Measurements from ENCODE around the gene DEK.

The DEK gene

DNA sequence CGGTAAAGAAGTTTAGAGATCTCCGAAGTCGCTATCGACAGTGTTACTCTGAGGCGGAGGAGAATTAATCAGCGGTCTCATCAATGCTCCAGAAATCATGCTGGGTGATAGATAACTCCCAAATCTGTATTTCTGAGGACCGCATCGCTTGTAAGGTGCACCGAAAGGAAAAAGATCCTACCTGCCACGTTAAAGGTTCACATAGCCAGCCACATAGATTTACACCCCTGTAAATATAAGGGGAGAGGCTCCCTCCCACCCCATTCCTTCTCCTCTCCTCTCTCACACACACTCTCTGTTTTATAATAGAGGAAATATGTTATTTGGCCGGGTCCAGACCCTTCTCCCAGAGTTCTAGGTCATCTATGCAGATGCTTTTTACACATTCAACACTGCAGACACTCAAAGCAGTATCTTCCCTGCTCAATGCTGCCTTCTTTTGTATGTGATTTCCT, 620 bp upstream of the DEK start:
- no peak for DNase-seq

DNA sequence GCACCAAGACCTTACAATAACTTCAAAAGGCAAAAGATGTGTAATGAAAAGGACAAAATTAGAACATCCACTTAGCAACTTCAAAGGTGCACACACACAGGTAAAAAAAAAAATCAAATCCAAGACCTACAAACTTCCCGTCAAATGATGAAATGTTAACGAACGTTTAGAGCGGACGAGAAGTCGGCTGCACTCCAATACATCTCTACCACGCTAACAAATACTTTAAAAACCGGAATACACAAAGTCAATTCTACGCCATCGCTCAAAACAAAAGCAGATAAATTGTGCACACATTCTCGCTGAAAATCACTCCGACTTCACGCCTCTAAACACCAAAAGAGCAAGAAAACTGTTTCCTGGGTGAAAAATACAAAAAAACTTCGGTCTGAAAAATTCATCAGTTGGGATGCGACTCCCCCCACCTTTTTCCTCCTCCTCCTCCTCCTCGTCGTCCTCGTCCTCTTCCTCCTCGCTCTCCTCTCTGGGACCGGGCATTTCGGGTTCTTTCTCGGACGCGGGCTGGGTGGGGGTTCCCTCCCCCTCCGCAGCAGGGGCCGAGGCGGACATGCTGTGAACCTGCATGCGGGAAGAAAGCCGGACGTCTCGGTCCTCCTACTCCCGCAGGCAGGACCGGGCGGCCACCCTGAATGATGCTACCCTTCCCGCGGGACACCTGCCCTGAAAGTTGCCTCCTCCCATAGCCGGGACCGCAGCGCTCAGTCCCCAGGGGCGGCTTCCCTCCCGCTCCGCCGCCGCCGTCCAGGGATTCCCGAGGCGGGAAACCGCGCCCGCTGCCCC, 712 bp downstream of the DEK start:
- DNase-seq, result no peak

DNA sequence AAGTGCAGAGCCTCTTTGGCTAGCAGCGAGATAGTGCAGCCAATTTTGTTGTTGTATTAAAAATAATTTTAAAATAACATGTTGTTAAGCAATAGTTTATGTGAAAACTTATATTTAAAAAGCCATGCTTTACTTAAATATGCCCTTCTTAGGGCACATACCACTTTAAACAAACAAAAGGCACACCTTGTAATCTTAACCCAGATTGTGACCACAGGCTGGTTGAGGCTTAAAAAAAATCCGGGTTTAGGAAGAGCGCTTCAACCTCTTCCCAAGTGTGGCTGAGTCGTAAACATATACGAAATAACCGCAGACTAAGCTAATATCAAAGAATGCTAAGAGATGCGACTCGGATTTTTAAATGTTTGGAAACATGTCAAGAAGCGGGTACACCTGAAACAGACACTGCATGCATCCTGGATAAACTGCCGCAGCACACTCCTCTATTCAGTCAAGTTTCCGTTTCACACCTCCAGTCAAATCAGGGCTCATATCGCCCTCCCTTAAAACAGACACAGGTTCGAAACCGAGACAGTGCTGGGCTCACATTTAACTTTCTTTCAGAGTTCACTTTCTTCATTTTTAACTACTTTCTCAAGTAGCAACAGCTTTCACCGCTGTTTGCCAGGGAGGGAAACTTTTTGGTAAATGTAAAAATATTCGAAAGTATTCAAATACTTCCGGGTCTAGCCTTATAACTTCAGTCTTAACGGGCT, 1.5 kb downstream of the DEK start:
- DNase-seq, result no peak

DNA sequence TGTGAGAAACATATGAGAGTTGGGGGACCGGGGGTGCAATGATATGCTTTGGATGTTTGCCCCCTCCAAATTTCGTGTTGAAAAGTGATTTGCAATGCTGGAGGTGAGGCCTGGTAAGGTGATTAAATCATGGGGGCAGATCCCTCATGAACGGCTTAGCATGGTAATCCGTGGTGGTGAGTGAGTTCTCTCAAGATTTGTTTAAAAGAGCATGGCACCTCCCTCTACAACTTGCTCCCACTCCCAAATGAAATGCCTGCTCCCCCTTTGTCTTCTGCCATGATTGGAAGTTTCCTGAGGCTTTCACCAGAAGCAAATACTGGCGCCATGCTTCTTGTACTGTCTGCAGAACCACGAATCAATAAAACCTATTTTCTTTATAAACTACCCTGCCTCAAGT, 2.5 kb downstream of the DEK start:
- DNase-seq, result no peak

DNA sequence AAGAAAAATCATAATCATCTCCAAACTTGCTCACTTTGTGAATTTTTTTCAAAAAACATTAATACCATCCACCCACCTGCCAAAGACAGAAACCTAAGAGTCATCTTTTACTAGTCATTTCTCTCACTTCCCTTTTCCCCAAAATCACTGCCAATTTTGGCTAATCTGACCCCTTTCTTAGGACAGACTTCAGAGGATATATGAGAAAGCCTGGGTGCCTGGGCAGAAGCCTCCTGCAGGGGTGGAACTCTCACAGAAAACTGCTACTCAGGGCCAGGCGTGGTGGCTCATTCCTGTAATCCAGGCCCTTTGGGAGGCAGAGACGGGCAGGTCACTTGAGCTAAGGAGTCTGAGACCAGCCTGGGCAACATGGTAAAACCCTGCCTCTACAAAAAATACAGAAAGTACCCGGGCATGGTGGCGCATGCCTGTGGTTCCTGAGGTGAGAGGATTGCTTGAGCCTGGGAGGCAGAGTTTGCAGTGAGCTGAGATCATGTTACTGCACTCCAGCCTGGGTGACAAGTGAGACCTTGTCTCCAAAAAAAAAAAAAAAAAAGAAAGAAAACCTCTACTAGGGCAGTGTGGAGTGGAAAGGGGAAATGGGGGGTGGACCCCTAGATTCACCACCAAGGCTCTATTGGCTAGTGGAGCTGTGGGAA, 3.8 kb downstream of the DEK start:
- DNase-seq, result peak; percentile 26

DNA sequence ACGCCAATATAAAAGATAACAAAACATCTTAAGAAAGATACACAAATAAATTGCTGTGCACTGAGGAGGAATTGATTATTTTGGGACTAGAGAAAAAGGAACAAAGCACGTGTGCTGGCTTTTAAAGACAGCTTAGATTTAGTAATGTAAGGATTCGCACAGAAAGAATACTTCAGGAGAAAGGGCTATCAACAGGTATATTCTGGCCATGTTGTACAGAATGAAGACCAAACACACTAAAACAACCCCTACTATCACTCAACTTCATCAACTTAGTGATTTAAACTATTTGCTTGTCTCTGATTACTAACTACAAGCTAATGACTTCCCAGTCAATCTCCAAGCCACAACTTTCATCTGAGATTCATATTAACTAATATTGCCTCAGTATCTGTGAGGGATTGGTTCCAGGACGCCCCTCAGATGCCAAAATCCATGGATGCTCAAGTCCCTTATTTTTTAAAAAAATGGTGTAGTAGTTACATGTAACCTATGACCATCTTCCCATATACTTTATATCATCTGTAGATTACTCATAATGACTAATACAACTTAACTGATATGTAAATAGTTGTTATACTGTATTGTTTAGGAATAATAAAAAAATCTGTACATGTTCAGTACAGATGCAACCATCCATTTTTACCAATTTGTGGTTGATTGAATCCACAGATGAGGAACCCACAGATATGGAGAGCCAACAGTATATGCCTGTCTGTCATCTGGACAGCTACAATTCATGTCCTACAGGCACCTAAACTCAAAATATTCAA, 4.5 kb downstream of the DEK start:
- no peak for DNase-seq

DNA sequence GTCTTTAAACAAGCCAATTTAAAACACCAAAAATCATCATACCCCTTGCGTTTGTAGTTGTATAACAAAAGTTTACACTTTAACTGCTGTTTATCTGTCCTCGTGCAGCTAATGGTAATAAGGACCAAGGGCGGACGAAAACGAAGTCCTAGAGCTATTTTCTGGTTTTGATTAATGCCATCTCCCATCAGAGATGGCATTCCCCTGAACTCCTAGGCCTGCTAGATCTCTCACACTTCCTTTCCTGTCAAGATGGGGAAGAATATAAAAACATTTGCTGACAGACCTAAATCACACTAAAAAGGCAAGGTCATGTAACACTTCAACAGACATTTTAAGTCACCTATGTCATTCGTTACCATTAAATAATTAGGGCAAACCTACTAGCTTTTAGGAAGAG, 9.5 kb downstream of the DEK start:
- no peak for DNase-seq

DNA sequence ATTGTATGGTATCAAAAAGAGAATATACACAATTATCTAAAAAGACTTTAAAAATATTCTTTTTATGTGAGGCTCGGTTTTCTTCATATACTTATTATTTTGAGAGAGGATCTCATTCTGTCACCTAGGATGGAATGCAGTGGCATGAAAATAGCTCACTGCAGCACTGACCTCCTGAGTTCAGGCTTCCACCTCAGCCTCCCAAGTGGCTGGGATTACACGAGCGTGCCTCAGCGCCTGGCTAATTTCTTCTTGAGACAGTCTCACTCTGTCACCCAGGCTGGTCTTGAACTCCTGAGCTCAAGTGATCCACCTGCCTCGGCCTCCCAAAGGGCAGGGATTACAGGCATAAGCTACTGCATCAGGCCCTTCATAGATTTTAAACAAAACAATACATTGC, 10.7 kb downstream of the DEK start:
- no peak for DNase-seq

DNA sequence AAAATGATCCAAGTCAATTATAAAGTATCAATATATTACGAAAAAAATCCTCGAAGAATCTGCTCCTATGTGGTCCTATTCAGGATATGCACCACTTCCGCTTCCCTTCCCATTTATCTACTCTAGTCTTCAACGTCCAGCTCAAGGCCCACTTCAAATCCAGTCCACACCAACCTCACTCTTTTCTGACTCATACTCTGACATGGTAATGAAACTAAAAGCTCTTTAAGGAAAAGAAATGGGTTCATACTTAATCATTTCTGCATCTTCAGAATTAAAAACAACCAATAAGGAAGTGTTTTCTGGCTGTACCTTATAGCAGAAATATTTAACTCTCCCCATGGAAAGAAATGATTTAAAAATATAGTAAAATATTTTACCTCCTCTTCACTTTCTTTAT, 15.1 kb downstream of the DEK start:
- DNase-seq, result no peak

DNA sequence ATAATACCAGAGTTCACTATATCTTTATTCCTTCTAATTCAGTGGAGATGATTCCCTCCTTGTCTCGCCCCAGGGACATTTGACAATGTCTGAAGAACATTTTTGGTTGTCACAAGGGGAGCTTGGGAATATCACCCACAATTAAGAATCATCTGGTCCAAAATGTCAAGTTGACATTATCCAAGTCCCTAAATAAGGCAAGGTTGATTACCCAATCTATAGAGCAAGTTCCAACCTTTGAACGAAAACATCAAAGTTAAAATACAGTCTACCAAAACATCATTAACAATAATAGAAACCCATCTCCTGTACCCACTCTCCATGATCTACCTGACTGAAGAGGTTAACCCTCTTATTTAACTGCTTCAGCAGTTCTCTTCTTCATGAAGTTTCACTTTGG, 15.6 kb downstream of the DEK start:
- no peak for DNase-seq

DNA sequence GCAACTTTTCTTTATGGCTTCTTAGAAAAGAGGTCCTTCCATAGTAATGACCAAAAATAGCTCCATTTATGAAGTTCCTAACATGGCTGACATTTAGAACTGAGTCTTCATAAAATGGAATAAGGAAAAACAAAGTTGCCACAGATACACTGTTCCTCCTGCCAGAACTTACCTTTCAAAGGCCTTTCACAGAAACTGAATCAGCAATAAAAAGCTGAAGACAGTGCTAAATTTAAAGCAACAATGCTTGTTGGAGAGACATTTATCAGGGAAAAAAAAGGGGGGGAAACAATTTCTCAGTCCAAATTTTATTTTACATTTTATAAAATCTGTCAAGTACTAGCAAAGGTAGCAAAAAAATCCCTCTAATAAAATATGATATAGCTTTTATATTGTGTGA, 17.3 kb downstream of the DEK start:
- no peak for DNase-seq

DNA sequence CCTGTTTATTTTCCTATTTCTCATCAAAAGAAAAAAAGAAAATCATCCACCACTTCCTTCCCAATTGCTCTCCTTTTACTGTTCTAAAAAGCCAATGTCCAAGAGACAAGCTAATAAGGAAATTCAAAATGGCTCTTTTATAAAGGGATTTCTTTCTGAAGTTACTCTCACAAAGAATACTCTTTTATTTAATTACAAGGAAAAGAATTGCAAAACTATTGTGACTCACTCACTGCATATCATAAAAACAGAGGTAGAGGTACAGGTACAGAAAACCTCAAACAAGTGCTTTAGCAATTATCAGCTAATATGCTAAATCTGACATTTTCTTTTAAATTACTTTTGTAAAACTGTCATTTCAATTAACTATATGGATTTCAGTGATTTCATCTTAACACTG, 18.1 kb downstream of the DEK start:
- no peak for DNase-seq

DNA sequence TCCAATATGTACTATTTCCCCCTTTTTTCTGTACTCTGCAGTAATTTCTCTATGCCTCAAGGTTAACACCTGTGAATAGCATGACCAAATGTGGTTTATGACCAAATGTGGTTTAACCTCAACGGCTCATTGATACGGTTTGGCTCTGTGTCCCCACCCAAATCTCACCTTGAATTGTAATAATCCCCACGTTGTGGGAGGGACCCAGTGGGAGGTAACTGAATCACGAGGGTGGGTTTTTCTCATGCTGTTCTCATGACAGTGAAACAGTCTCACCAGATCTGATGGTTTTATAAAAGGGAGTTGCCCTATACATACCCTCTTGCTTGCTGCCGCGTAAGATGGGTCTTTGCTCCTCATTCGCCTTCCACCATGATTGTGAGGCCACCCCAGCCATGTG, 18.7 kb downstream of the DEK start:
- DNase-seq, result no peak

DNA sequence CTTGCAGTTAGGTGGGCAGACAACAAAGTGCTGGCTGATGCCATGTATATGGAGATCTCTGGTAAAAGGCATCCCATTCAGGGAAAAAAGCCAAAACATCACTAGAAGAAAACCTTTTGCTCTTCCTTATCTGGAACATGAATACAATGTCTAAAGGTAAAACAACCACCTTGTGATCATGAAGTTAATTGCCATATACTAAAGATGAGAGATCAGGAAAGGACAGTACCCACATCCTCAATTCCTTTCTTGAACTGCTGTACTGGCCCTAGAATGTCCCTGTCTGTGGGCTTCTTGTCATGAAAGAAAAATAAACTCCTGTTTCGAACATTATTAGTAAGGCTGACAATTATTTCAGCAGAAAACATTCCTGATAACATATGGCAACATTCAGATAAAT, 19.3 kb downstream of the DEK start:
- DNase-seq, result no peak

DNA sequence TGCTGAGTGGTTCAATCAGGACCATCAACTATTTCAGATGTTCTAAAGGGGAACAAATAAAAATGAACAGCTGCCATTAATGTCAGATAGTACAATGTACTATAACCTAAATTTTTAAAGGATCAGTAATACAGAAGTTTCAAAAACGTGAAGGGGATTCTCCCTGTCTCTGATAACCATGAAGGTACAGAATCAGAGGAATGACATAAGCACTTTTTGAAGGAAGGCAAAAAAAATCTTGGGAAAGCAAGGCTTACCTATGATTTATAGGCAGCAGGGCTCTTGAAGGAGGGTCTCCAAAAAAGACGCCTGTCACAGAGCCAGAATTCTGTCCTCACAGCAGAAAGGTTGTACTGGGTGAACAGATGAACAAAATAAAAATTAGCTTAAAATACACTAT, 20.1 kb downstream of the DEK start:
- no peak for DNase-seq

DNA sequence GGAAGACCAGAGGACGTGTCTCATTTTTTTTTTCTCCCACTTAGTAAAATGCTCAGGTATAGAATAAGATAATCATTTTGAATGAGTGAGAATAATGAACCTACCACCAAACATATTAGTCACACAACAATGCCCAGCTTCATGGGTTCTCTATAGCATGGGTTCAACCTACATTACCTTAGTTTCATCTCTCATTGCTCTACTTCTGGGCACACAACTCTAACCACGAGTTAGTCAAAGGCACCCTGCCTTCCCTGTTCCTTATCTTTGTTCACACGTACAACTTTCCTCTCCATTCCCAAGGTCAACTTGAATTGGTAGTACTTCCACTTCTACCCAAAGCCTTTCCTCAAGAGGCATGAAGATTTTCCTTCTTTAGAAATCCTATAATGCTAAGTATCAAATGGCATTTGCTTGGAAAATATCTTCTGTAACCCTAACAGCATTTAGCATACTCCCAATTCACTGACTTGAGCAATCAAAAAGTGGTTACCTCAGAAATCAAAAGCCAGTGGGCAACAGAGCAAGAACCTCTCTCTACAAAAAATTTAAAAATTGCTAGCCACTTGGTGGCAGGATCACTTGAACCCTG, 20.9 kb downstream of the DEK start:
- DNase-seq, result no peak

DNA sequence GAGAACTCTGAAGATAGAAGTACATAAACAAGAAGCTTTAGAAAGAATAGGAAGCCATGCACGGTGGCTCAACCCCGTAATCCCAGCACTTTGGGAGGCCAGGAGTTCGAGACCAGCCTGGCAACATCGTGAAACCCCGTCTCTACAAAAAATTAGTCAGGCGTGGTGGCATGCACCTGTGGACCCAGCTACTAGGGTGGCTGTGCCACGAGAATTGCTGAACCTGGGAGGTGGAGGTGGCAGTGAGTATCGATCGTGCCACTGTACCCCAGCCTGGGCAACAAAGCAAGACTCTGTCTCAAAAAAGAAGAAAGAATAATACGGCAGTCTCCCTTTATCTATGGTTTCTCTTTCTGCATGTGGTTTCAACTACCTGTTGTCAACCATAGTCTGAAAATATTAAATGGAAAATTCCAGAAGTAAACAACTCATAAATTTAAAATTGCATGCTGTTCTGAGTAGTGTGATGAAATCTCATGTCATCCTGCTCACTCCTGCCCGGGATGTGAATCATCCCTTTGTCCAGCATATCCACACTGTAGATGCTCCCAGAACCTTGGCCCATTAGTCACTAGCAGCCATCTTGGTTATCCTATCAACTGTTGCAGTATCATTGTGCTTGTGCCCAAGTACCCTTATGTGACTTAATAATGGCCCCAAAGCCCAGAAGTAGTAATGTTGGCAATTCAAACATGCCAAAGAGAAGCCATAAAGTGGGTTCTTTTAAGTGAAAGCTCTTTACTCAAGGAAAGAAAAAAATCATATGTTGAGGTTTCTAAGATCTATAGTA, 22.1 kb downstream of the DEK start:
- DNase-seq, result peak; percentile 79

DNA sequence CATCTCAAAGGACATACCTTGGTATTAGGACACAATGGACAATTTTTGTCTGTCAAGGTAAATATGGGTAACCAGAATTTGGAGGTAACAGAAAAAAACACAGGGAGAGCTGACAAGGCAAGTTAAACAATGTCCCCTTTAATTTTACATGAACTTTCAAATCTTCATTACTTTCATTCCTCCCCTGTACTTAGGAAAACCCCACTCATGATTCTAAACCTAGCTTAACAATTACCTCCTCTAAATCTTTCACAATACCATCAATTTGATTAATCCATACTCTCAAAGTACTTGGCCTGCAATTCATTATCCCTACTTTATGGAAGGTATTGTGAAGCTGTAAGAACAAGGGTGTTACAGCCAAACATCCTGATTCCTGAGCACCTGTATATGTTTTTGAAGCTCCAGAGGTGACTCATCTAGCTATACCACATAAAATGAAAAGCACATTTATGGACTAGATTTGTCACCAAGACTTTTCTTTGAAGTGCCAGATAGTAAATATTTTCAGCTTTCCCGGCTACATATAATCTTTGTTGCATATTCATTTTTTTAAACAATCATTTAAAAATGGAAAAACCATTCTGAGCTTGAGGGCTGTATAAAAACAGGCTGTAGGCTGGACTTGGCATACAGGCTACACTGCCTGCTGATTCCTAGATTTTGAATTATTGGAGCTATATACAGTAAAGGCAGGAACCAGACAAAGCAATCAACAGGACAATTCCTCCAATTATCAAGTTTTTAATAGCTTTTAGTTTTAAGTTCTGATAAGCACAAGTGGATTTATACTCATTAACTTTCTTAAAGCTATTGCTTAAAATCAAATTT, 22.9 kb downstream of the DEK start:
- DNase-seq, result no peak

DNA sequence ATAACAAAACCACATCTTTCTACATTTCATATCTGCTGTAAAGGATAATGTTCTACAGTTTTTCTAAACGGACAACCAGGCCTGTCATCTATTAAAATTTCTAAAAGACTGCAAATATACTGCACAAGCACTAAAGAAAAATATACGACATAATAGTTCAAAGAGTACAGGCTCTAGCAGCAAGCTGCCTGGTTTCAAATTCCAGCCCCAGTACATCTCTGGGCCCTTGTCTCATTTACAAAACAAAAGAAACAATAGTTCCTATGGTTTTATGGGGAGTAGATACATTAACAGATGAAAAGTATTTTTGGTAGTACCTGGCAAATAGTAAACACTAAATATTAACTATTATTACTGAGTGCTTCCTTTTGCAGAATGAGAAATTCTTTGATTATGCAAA, 24.1 kb downstream of the DEK start:
- DNase-seq, result no peak

DNA sequence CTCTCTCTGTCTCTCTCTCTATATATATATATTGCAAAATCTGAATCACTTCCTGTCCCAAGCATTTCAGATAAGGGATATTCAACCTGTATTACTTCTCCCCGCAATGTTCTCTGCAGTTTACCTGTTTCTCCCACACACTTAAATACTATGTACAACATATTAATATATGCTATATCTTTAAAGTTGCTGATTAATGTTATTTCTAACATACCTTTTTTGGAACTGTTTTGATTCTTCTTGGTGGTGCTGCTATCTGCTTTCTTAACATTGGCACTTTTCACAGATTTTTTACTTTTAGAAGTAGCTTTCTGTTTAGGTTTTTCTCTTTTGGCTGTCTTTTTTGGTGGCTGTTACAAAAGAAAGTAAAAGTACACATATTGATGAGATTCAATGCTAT, 27.2 kb downstream of the DEK start:
- no peak for DNase-seq

DNA sequence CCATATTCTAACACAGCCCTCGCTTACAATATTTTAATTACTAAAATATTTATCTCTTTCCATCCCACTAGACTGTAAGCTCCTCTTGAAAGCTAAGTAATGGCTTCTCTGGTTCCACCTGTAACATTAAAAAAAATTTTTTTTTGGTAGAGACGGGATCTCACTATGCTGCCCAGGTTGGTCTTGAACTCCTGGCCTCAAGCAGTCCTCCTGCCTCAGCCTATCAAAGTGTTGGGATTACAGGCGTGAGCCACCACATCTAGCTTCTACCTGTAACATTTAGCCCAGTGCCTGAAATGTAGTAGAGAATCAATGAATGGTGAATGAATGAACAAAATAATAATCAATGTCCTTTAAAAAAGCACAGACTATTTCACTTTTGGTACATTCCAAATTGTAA, 28.8 kb downstream of the DEK start:
- no peak for DNase-seq
